ENCODE measurements around the gene FHIT. TPM values are rescaled to one million over a fixed set of nuclear protein-coding genes. Genes with fewer than 3 reads are reported as not detected.
A peak's percentile ranks its signal among the peaks of the same experiment; 100 is the strongest.

FHIT gene
- total RNA-seq, 2 experiments from 2014 or later = 86.0 to 90.6 TPM

GRCh38 chr3:59865351-59865750, 1385.9 kb downstream of the FHIT start:
- POLR2A ChIA-PET = no interaction called here
- no peak for TF ChIP-seq CTCF (IDR thresholded peaks at IDR 0.05)
- peaks cover 14% of the 10 kb centered on the region for H3K9me3 Mint-ChIP-seq
- ATAC-seq (ENCODE audit: poor library complexity) (no peak), DNase-seq (no peak)
- peaks cover 54% of the 10 kb centered on the region for H3K4me1 Mint-ChIP-seq (ENCODE audit: low read depth)
- H3K36me3 Mint-ChIP-seq (ENCODE audit: low read depth) = peaks cover 88% of the 10 kb centered on the region
- no peaks in the 10 kb centered on the region for H3K27me3 Mint-ChIP-seq
- intact Hi-C loops (cut with DNase I, micrococcal nuclease) = no loop called here
- CTCF ChIA-PET = no interaction called here
- Histone ChIP-seq H3K4me3 (ENCODE audit: low read length) (no peak overlapping the region), H3K36me3 (ENCODE audit: insufficient read depth, low read length) (no peaks in the 10 kb centered on the region), H3K9me3 (ENCODE audit: control insufficient read depth in 1 of 2, insufficient read depth in 1 of 2, low read length in 2 of 2) (no peaks in the 10 kb centered on the region), H3K27ac (ENCODE audit: low read depth in 1 of 2, low read length in 2 of 2) (no peak overlapping the region), H3K27me3 (ENCODE audit: control insufficient read depth in 1 of 2, insufficient read depth in 2 of 2, low read length in 2 of 2) (no peaks in the 10 kb centered on the region), H3K4me1 (ENCODE audit: insufficient read depth, low read length) (peaks cover 5% of the 10 kb centered on the region)
- no peak overlapping the region for H3K27ac Mint-ChIP-seq
- H3K4me3 Mint-ChIP-seq = no peak overlapping the region

GRCh38 chr3:59862686-59863085, 1388.6 kb downstream of the FHIT start:
- peaks cover 14% of the 10 kb centered on the region for H3K9me3 Mint-ChIP-seq
- H3K9me3 ChIP-seq (ENCODE audit: control insufficient read depth in 1 of 2, insufficient read depth in 1 of 2, low read length in 2 of 2) = no peaks in the 10 kb centered on the region
- H3K4me1 Mint-ChIP-seq (ENCODE audit: low read depth) = peaks cover 45% of the 10 kb centered on the region
- ATAC-seq (ENCODE audit: poor library complexity) (no peak), DNase-seq (no peak)
- H3K4me1 ChIP-seq (ENCODE audit: insufficient read depth, low read length) = peaks cover 2% of the 10 kb centered on the region
- H3K36me3 ChIP-seq (ENCODE audit: insufficient read depth, low read length) = no peaks in the 10 kb centered on the region
- H3K27ac ChIP-seq (ENCODE audit: low read depth in 1 of 2, low read length in 2 of 2) = no peak overlapping the region
- H3K4me3 ChIP-seq (ENCODE audit: low read length) = no peak overlapping the region
- POLR2A ChIA-PET = no interaction called here
- TF ChIP-seq CTCF (IDR thresholded peaks at IDR 0.05) = no peak
- CTCF ChIA-PET = no interaction called here
- intact Hi-C loops (cut with DNase I, micrococcal nuclease) = no loop called here
- no peaks in the 10 kb centered on the region for H3K27me3 Mint-ChIP-seq
- H3K36me3 Mint-ChIP-seq (ENCODE audit: low read depth) = peaks cover 81% of the 10 kb centered on the region
- H3K27ac Mint-ChIP-seq = no peak overlapping the region
- no peak overlapping the region for H3K4me3 Mint-ChIP-seq
- no peaks in the 10 kb centered on the region for H3K27me3 ChIP-seq (ENCODE audit: control insufficient read depth in 1 of 2, insufficient read depth in 2 of 2, low read length in 2 of 2)

GRCh38 chr3:59857589-59858346, 1393.5 kb downstream of the FHIT start:
- DNase-seq = peak; percentile 57 to 87 (median 68)
- no peak overlapping the region for H3K27ac ChIP-seq (ENCODE audit: low read depth in 1 of 2, low read length in 2 of 2)
- H3K4me1 ChIP-seq (ENCODE audit: insufficient read depth, low read length) = peaks cover 2% of the 10 kb centered on the region
- H3K36me3 ChIP-seq (ENCODE audit: insufficient read depth, low read length) = no peaks in the 10 kb centered on the region
- no peaks in the 10 kb centered on the region for H3K27me3 Mint-ChIP-seq
- peaks cover 50% of the 10 kb centered on the region for H3K36me3 Mint-ChIP-seq (ENCODE audit: low read depth)
- H3K9me3 Mint-ChIP-seq = peaks cover 4% of the 10 kb centered on the region
- POLR2A ChIA-PET = interaction anchor here (0.6 to 1.6 kb wide), 5 partner anchors 153 to 634 kb away, joined by 3 to 4 read pairs (median 3); no protein-coding TSS in a partner anchor
- peak overlapping the region; percentile 17 for H3K27ac Mint-ChIP-seq
- peak; percentile 95 for ATAC-seq (ENCODE audit: poor library complexity)
- peaks cover 30% of the 10 kb centered on the region for H3K4me1 Mint-ChIP-seq (ENCODE audit: low read depth)
- intact Hi-C loops (cut with DNase I, micrococcal nuclease) = loop anchor here (1.0 to 5.0 kb wide), 5 partner anchors 282 to 645 kb away; no protein-coding TSS in a partner anchor
- peak overlapping the region; percentile 6 for H3K4me3 Mint-ChIP-seq
- no peaks in the 10 kb centered on the region for H3K9me3 ChIP-seq (ENCODE audit: control insufficient read depth in 1 of 2, insufficient read depth in 1 of 2, low read length in 2 of 2)
- no peak overlapping the region for H3K4me3 ChIP-seq (ENCODE audit: low read length)
- TF ChIP-seq CTCF (IDR thresholded peaks at IDR 0.05) = peak; percentile 84
- no peaks in the 10 kb centered on the region for H3K27me3 ChIP-seq (ENCODE audit: control insufficient read depth in 1 of 2, insufficient read depth in 2 of 2, low read length in 2 of 2)
- CTCF ChIA-PET = interaction anchor here (0.6 to 1.4 kb wide), 13 partner anchors 10 to 1524 kb away, joined by 3 to 9 read pairs (median 4); no protein-coding TSS in a partner anchor

Measured in CD4-positive, alpha-beta T cell (primary cell).